Activated naive CD8-positive, alpha-beta T cell treated with anti-CD3 and anti-CD28 coated beads for 36 hours (primary cell): ENCODE measurements around the gene ACADM. TPM values are rescaled to one million over a fixed set of nuclear protein-coding genes. Genes with fewer than 3 reads are reported as not detected.
"Not testable (repeated sequence)": the region's sequence is repeated elsewhere in the genome, so short reads cannot be mapped to it uniquely, and the experiment has no call there.

Experiments
- DNase-seq: peaks from one replicate; pipeline ENCODE4 v3.0.0; 2021
- H3K27ac Mint-ChIP-seq: one replicate; pipeline ENCODE4 v1.8.0; 2022; ENCODE audit warnings: mild to moderate bottlenecking, moderate library complexity, mixed read lengths
- H3K27me3 Mint-ChIP-seq: one replicate; pipeline ENCODE4 v1.8.0; 2022; ENCODE audit warnings: mild to moderate bottlenecking, mixed read lengths
- H3K36me3 Mint-ChIP-seq: one replicate; pipeline ENCODE4 v1.8.0; 2021; ENCODE audit warnings: mild to moderate bottlenecking, mixed read lengths
- H3K4me1 Mint-ChIP-seq: one replicate; pipeline ENCODE4 v1.8.0; 2021; ENCODE audit warnings: mixed read lengths
- H3K4me3 Mint-ChIP-seq: one replicate; pipeline ENCODE4 v1.8.0; 2022; ENCODE audit warnings: mild to moderate bottlenecking, moderate library complexity, mixed read lengths
- H3K9me3 Mint-ChIP-seq: one replicate; pipeline ENCODE4 v1.8.0; 2022; ENCODE audit warnings: mixed read lengths
- total RNA-seq, 2 experiments: library from RNA; stranded (reverse); gene quantifications; one replicate each; pipeline ENCODE4 v1.2.3, GENCODE V29; 2021

Gene ACADM
- total RNA-seq: 10 to 100 TPM; 57.2 to 57.4 TPM

DNA sequence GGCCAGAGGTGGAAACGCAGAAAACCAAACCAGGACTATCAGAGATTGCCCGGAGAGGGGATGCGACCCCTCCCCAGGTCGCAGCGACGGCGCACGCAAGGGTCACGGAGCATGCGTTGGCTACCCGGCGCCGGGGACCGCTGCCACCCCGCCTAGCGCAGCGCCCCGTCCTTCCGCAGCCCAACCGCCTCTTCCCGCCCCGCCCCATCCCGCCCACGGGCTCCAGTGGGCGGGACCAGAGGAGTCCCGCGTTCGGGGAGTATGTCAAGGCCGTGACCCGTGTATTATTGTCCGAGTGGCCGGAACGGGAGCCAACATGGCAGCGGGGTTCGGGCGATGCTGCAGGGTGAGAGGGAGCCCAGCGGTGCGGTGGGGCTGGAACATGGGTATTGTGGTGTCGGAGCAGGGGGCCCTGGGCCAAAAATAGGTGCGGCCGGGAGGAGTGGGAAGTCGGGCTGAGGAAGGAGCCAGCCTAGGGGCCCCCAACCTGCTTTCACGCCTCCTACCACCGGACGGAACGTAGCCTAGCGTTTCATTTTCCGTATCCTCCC lies at the start of gene ACADM:
ACADM (plus strand) TSS at position 238 of the 551 bp plus-strand sequence; CDS start at position 317, 79 bp downstream.
- peak; percentile 91 for DNase-seq
- Mint-ChIP-seq H3K4me1 (peaks cover 43% of the 10 kb centered on the region), H3K9me3 (no peaks in the 10 kb centered on the region), H3K27me3 (no peaks in the 10 kb centered on the region), H3K36me3 (peaks cover 3% of the 10 kb centered on the region), H3K27ac (peak within 1 kb of the TSS; percentile 97), H3K4me3 (peak within 1 kb of the TSS; percentile 99)

DNA sequence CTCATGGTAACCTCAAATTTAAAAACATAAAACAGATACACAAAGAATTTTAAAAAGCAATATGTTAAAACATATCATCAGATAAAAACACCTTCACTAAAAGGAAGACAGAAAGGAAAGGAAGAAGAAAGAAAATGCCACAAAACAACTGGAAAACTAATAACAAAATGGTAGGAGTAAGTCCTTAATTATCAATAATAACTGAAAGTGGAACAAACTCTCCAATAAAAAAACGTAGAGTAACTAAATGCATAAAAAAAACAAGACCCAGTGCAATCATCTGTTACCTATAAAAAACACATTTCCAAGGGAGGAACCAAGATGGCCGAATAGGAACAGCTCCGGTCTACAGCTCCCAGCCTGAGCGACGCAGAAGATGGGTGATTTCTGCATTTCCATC lies 47.1 kb upstream of the ACADM start:
- Mint-ChIP-seq H3K36me3 (no peaks in the 10 kb centered on the region), H3K27me3 (peaks cover 24% of the 10 kb centered on the region), H3K4me3 (no peak overlapping the region), H3K9me3 (peaks cover 1% of the 10 kb centered on the region), H3K27ac (no peak overlapping the region), H3K4me1 (no peaks in the 10 kb centered on the region)
- DNase-seq: no peak

DNA sequence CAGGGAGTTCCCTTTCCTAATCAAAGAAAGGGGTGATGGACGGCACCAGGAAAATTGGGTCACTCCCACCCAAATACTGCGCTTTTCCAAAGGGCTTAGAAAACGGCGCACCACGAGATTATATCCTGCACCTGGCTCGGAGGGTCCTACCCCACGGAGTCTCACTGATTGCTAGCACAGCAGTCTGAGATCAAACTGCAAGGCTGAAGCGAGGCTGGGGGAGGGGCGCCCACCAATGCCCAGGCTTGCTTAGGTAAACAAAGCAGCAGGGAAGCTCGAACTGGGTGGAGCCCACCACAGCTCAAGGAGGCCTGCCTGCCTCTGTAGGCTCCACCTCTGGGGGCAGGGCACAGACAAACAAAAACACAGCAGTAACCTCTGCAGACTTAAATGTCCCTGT lies 46.5 kb upstream of the ACADM start:
- not testable (repeated sequence) for H3K9me3 Mint-ChIP-seq, H3K4me3 Mint-ChIP-seq, H3K27ac Mint-ChIP-seq, H3K36me3 Mint-ChIP-seq, DNase-seq, H3K4me1 Mint-ChIP-seq
- peaks cover 24% of the 10 kb centered on the region for H3K27me3 Mint-ChIP-seq

DNA sequence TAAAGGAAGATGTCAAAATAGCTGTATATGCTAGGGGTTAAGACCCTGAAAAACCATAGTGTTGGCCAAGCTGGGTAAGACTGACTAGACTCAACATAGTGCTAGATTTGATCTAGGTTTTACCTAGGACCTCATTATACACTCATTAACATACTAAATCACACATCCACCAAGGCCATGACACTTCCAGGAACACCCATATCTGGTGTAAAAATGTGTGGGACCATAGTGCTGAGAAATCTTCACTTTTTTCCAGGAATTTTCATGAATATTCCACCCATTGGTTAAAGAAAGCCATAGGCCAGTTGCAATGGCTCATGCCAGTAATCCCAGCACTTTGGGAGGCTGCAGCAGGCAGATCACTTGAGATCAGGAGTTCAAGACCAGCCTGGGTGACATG lies 34.0 kb upstream of the ACADM start:
- Mint-ChIP-seq H3K4me3 (no peak overlapping the region), H3K4me1 (no peaks in the 10 kb centered on the region), H3K27ac (no peak overlapping the region), H3K36me3 (no peaks in the 10 kb centered on the region), H3K27me3 (no peaks in the 10 kb centered on the region), H3K9me3 (no peaks in the 10 kb centered on the region)
- no peak for DNase-seq

DNA sequence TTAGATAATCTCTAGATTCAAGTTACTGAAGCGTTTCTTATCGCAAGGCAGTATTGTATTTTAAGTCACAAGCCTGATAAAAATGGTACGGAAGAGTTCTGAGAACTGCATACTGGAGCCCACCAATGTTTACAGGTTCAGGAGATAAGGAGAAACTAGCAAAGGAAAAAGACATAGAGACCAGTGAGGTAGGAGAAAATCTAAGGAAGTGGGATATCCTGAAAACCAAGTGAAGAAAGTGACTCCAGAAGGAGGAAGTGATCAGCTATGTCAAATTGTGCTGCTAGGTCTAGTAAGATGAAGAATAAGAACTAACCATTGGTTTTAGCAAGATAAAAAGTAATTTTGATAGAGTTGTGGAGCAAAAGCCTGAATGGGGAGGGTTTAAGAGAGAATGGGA lies 31.0 kb upstream of the ACADM start:
- Mint-ChIP-seq H3K9me3 (no peaks in the 10 kb centered on the region), H3K4me3 (no peak overlapping the region), H3K4me1 (no peaks in the 10 kb centered on the region), H3K27me3 (peaks cover 9% of the 10 kb centered on the region), H3K36me3 (no peaks in the 10 kb centered on the region), H3K27ac (no peak overlapping the region)
- DNase-seq: no peak

DNA sequence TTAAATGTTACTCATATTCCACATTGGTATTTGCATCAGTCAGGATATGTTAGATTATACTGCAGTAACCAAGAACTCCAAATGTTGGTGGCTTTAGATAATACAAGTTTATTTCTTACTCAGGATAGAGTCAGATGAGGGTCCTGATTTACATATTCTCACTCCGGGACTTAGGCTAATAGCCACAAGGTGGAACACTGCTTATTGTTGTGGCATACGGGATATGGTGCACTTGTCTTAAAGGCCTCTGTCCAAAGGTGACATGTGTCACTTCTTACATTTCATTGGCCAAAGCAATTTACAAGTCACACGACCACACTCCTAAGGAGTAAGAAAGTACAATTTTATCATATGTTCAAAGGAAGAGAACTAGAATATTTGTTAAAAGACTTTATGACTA lies 28.5 kb upstream of the ACADM start:
- H3K36me3 Mint-ChIP-seq: no peaks in the 10 kb centered on the region
- no peak for DNase-seq
- H3K4me1 Mint-ChIP-seq: no peaks in the 10 kb centered on the region
- no peaks in the 10 kb centered on the region for H3K9me3 Mint-ChIP-seq
- H3K4me3 Mint-ChIP-seq: no peak overlapping the region
- H3K27ac Mint-ChIP-seq: no peak overlapping the region
- H3K27me3 Mint-ChIP-seq: peaks cover 15% of the 10 kb centered on the region

DNA sequence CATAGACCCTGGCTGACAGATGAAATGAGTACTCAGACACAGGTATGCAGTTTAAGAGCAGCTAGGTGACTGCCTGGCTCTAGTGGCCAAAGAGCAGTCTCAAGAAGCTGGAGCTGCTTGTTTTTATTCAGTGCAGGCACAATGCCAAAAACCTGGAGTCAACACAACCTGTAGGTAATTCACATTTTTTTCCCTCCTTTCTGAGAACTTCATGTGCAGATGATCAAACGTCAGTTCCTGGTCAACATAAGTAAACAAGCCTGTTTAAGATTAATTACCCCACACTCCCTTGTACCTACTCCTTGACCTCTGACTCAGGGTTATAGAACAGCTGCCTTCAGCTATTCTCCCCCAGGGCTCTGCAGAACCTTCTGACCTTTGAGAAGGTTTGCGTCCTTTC lies 17.3 kb upstream of the ACADM start:
- H3K27ac Mint-ChIP-seq: no peak overlapping the region
- H3K9me3 Mint-ChIP-seq: no peaks in the 10 kb centered on the region
- no peak for DNase-seq

DNA sequence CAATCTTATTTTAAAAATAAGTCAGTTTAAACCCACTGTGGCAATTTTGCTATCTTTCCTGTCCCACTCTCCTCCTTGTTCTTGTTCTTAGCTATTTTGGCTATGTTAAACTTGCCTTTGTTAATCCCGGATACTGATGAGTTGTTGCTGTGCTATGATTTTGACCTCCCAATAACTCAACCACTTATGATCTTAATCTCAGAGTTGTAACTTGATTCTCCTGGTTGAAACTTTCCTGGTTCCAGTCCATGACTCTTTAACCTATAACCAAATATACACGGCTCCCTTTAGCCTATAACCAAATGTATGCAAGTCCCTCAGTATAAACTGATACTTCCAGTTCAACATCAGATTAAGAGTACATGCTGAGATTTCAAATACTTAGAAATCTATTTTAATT lies 15.6 kb upstream of the ACADM start:
- H3K27me3 Mint-ChIP-seq: peaks cover 24% of the 10 kb centered on the region
- H3K4me3 Mint-ChIP-seq: no peak overlapping the region
- H3K9me3 Mint-ChIP-seq: no peaks in the 10 kb centered on the region
- no peak for DNase-seq
- H3K4me1 Mint-ChIP-seq: no peaks in the 10 kb centered on the region
- H3K27ac Mint-ChIP-seq: no peak overlapping the region
- peaks cover 2% of the 10 kb centered on the region for H3K36me3 Mint-ChIP-seq

More for the DNA sequence above, 17.3 kb upstream of the ACADM start:
- Mint-ChIP-seq H3K4me3 (no peak overlapping the region), H3K36me3 (peaks cover 2% of the 10 kb centered on the region), H3K27me3 (peaks cover 20% of the 10 kb centered on the region), H3K4me1 (no peaks in the 10 kb centered on the region)

DNA sequence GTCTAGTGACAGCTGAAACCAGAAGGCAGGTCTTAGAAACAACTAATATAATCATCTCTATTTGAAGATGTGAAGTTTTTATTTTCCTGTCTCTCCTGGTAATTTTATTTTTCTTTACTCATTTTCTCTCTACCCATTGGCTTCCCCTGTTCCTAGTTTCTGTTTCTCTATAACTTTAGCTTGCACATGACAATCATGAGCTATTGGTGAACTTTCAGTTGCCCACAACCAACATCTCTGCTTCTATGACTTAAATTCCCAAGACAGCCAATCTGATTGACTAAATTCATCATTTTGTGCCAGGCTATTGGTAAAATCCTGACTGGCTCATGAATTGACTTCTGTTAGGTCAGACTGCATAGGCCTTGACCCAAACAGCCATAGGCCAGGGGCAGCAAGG lies 13.7 kb upstream of the ACADM start:
- no peaks in the 10 kb centered on the region for H3K9me3 Mint-ChIP-seq
- DNase-seq: no peak
- H3K36me3 Mint-ChIP-seq: peaks cover 2% of the 10 kb centered on the region
- H3K27ac Mint-ChIP-seq: no peak overlapping the region
- H3K4me3 Mint-ChIP-seq: no peak overlapping the region
- H3K27me3 Mint-ChIP-seq: peaks cover 28% of the 10 kb centered on the region
- no peaks in the 10 kb centered on the region for H3K4me1 Mint-ChIP-seq

DNA sequence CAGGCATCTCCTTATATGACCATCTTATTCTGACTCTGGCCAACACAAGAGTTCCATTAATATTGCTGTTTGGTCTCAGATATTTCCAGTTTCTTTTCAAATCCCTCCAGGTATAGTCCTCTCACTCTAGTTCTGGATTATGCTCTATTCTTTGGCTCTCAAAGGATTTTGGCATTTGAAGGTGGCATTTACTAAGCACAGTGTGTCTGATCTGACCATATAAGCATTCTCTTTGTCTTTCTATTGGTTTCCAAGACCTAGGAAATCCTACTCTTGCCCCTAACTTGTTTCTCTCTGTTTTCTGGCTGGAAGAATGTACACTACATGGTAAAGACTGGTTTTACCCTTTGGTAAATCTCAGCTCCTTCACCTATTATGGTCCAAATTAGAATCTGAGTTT lies 12.7 kb upstream of the ACADM start:
- Mint-ChIP-seq H3K4me1 (no peaks in the 10 kb centered on the region), H3K27me3 (peaks cover 24% of the 10 kb centered on the region), H3K27ac (no peak overlapping the region), H3K9me3 (no peaks in the 10 kb centered on the region), H3K36me3 (peaks cover 2% of the 10 kb centered on the region), H3K4me3 (no peak overlapping the region)
- DNase-seq: no peak

DNA sequence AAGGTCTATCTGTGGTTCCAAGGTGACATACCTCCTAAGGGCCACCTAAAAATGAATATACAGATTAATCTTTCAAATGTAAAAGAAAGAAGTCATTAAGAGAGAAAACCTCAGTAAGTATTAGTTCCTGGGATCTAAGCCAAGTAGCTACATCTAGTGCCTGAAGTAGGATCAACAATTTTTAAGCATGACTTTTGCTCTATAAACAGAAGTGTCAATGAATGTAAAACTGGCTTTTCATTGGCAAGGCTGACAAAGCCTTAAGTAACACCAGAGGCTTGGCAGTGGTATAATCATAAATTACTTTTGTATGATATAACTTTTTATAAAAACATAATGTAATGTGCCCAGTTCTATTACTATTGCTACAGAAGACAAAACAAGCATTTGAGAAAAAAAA lies 12.2 kb upstream of the ACADM start:
- Mint-ChIP-seq H3K4me3 (no peak overlapping the region), H3K27ac (no peak overlapping the region), H3K27me3 (peaks cover 21% of the 10 kb centered on the region), H3K36me3 (peaks cover 2% of the 10 kb centered on the region), H3K4me1 (no peaks in the 10 kb centered on the region), H3K9me3 (no peaks in the 10 kb centered on the region)
- DNase-seq: no peak

DNA sequence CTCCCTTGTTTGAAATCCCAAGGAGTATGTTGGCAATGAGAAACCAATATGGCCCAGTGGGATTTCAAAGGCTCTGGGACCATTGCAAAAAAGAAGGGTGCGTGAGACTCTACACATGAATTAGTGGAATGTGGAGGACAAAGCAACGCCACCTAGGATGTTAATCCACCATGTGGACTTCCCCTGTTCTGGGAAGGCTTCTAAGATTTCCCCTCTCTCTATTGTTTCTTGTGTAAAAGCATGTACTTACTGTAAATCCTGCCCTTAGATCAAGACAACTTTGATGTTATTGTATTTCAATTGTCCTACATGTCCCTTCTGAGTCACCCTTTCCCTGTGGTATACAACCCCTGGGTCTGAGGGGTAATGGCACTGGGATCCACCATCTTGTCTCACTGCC lies 4.7 kb upstream of the ACADM start:
- Mint-ChIP-seq H3K9me3 (no peaks in the 10 kb centered on the region), H3K4me1 (peaks cover 16% of the 10 kb centered on the region), H3K4me3 (no peak overlapping the region), H3K27ac (no peak overlapping the region), H3K27me3 (peaks cover 3% of the 10 kb centered on the region), H3K36me3 (peaks cover 1% of the 10 kb centered on the region)
- DNase-seq: no peak

DNA sequence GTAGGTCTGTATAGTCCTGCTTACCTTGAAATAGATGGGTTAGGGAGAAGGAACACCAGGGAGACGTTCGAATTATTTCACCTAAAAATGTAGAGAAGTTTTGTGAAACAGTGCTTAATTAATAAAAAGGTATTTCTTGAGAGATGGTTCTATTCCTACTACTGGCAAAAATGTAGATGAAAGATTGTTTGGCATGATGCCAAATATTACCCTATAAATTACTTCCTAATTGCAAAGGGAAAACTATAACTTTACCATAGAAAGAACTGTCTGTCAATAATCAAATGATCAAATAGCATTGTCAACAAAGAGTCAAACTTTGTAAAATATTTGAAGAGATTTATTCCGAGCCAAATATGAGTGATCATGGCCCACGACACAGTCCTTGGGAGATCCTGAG lies 4.2 kb upstream of the ACADM start:
- no peaks in the 10 kb centered on the region for H3K27me3 Mint-ChIP-seq
- H3K36me3 Mint-ChIP-seq: peaks cover 1% of the 10 kb centered on the region
- no peak overlapping the region for H3K4me3 Mint-ChIP-seq
- no peak overlapping the region for H3K27ac Mint-ChIP-seq
- H3K4me1 Mint-ChIP-seq: peaks cover 17% of the 10 kb centered on the region
- H3K9me3 Mint-ChIP-seq: no peaks in the 10 kb centered on the region
- no peak for DNase-seq

DNA sequence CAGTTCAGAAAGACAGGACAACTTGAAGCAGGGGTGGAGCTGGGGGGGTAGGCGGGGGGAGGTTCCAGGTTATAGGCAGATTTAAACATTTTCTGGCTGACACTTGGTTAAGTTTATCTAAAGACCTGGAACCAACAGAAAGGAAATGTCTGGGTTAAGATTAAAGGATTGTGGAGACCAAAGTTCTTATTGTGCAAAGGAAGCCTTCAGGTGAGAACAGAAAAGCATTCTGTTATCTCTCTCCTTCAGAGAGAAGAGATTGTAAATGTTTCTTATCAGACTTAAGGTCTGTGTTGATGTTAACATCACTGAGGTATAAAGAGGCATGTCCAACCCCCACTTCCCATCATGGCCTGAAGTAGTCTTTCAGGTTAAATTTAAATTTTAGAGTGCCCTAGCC lies 3.7 kb upstream of the ACADM start:
- no peak for DNase-seq
- no peak overlapping the region for H3K27ac Mint-ChIP-seq
- H3K4me3 Mint-ChIP-seq: no peak overlapping the region
- H3K27me3 Mint-ChIP-seq: no peaks in the 10 kb centered on the region
- H3K36me3 Mint-ChIP-seq: peaks cover 1% of the 10 kb centered on the region
- H3K9me3 Mint-ChIP-seq: no peaks in the 10 kb centered on the region
- peaks cover 22% of the 10 kb centered on the region for H3K4me1 Mint-ChIP-seq

DNA sequence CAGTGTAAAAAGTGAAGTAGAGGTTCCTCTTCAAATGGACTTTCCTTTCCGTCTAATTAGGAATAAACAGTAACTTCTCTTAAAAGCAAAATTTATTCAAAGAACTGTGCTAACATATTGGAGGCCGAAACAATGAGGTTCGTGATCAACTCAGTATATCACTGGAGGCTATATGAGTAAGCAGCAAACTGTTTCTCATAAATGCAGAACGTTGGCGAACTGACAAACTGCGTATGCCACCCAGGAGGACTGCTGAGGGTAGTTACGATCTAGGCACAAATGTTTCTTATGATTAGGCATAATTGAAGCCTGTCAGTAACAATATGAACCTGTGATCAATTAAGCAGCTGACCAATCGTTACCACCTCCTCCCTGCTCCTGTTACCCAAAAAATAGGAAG lies 2.3 kb upstream of the ACADM start:
- DNase-seq, H3K4me3 Mint-ChIP-seq, H3K27me3 Mint-ChIP-seq, H3K36me3 Mint-ChIP-seq, H3K9me3 Mint-ChIP-seq, H3K27ac Mint-ChIP-seq: not testable (repeated sequence)
- H3K4me1 Mint-ChIP-seq: peaks cover 34% of the 10 kb centered on the region

DNA sequence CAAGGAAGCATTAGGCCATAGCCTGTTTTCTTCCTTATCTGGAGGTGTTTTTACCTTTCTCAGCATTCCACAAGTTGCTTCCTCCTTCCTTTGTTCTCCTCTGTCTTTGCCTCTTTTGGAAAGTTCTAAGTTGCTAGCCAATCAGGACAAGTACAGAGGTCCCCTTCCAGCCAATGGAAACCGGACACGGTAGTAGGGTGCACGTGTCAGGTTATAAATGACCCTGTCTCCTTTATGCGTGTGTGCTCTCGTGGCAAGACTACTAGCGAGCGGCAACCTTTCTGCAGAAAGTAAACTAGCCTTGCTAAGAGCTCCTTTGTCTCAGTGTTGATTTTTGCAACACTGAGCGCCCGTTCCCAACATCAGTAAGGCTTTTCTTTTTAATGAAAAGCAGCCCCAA lies 1.5 kb upstream of the ACADM start:
- H3K36me3 Mint-ChIP-seq: peaks cover 1% of the 10 kb centered on the region
- no peak overlapping the region for H3K27ac Mint-ChIP-seq
- H3K9me3 Mint-ChIP-seq: no peaks in the 10 kb centered on the region
- no peak for DNase-seq
- peaks cover 40% of the 10 kb centered on the region for H3K4me1 Mint-ChIP-seq
- H3K27me3 Mint-ChIP-seq: no peaks in the 10 kb centered on the region
- peak overlapping the region; percentile 99 for H3K4me3 Mint-ChIP-seq
